Endothelial cell of umbilical vein (primary cell): ENCODE results near the gene USP6. TPM values are rescaled to one million over a fixed set of nuclear protein-coding genes. Genes with fewer than 3 reads are reported as not detected.

Source experiments
- BruUV-seq: library from RNA; stranded (reverse); fragments of 400-500 nt; replicated peaks from 2 replicates; lab custom pipeline; 2021; lab: Mats Ljungman, UMichigan
- CTCF ChIA-PET: fragments of 300-600, 350-600 bp; sonication (Branson Sonifier 250); formaldehyde crosslinking; loops from one replicate; lab custom pipeline; 2021; ENCODE audit warnings: antibody characterized with exemption, inconsistent platforms; lab: Charles Lee
- POLR2A ChIA-PET: fragments of 300-600, 350-600 bp; sonication (Branson Sonifier 250); formaldehyde crosslinking; loops from one replicate; lab custom pipeline; 2021; ENCODE audit warnings: antibody characterized with exemption, inconsistent platforms; lab: Charles Lee
- DNase-seq: peaks from one replicate; pipeline ENCODE4 v3.0.0-alpha.2; 2011; ENCODE audit warnings: low read depth, low spot score
- FAIRE-seq: peaks from 2 replicates; lab custom pipeline; 2011; peaks lifted over from hg19 to GRCh38; lab: Jason Lieb, UNC
- H2AFZ ChIP-seq: 2 replicates; pipeline ENCODE4 v1.6.0; 2012; ENCODE audit warnings: low read depth, low read length, control low read depth, inconsistent platforms
- H3K27ac ChIP-seq: 2 replicates; pipeline ENCODE4 v1.5.1; 2011; ENCODE audit warnings: low read depth, mild to moderate bottlenecking, control low read depth, low read length, moderate library complexity; ENCODE audit not compliant: insufficient read depth
- H3K27me3 ChIP-seq, 2 experiments: 2 replicates each; pipeline versions ENCODE4 v1.6.0 to v1.6.1; 2011; ENCODE audit warnings: low read length in 2 of 2, mixed read lengths in 1 of 2; ENCODE audit not compliant: control insufficient read depth in 2 of 2, insufficient read depth in 2 of 2
- H3K36me3 ChIP-seq, 2 experiments: 2 replicates in 1 of 2; 3 replicates in 1 of 2; pipeline ENCODE4 v1.5.1; 2011; ENCODE audit warnings: low read length in 2 of 2, mild to moderate bottlenecking in 1 of 2, moderate library complexity in 1 of 2; ENCODE audit not compliant: control insufficient read depth in 2 of 2, insufficient read depth in 2 of 2; ENCODE audit errors: extremely low read depth in 1 of 2
- H3K4me1 ChIP-seq: 3 replicates; pipeline ENCODE4 v1.5.1; 2011; ENCODE audit warnings: mild to moderate bottlenecking, low read length; ENCODE audit not compliant: control insufficient read depth, insufficient read depth; ENCODE audit errors: extremely low read depth
- H3K4me2 ChIP-seq: 2 replicates; pipeline ENCODE4 v1.6.1; 2011; ENCODE audit warnings: low read length, control low read depth, mixed read lengths; ENCODE audit not compliant: insufficient read depth
- H3K4me3 ChIP-seq, 3 experiments: fragments of 200-600 bp in 1 of 3; sonication (generic), shearing (Covaris generic) in 1 of 3; replicated peaks in 1 of 3; 2 replicates each; pipeline ENCODE4 v1.5.1; 2011 to 2016; ENCODE audit warnings: control low read depth in 3 of 3, low read length in 3 of 3, mild to moderate bottlenecking in 2 of 3, inconsistent platforms in 1 of 3, low read depth in 1 of 3, moderate library complexity in 1 of 3; ENCODE audit not compliant: insufficient read depth in 1 of 3
- H3K79me2 ChIP-seq: 2 replicates; pipeline ENCODE4 v1.6.0; 2012; ENCODE audit warnings: low read length, inconsistent platforms; ENCODE audit not compliant: control insufficient read depth, insufficient read depth
- H3K9ac ChIP-seq: replicated peaks from 2 replicates; pipeline ENCODE3; 2011; ENCODE audit warnings: low read length, control low read depth; ENCODE audit not compliant: insufficient read depth; ENCODE audit errors: extremely low read depth
- H3K9me1 ChIP-seq: replicated peaks from 3 replicates; pipeline ENCODE4 v1.6.0; 2011; ENCODE audit warnings: mild to moderate bottlenecking, low read length; ENCODE audit not compliant: control insufficient read depth, insufficient read depth; ENCODE audit errors: extremely low read depth
- H3K9me3 ChIP-seq: replicated peaks from 2 replicates; pipeline ENCODE4 v1.5.1; 2012; ENCODE audit warnings: low read length, inconsistent platforms; ENCODE audit not compliant: control insufficient read depth, insufficient read depth
- H4K20me1 ChIP-seq: replicated peaks from 2 replicates; pipeline ENCODE3; 2011; ENCODE audit warnings: mild to moderate bottlenecking, low read length; ENCODE audit not compliant: control insufficient read depth, insufficient read depth; ENCODE audit errors: extremely low read depth
- EZH2 ChIP-seq: IDR thresholded peaks from 2 replicates; pipeline ENCODE4 v1.6.1; 2012; ENCODE audit warnings: borderline replicate concordance, low read depth, mild to moderate bottlenecking, moderate library complexity, low read length, inconsistent platforms; ENCODE audit not compliant: severe bottlenecking
- FOS ChIP-seq: IDR thresholded peaks from 2 replicates; pipeline ENCODE4 v1.6.1; 2011; ENCODE audit warnings: mild to moderate bottlenecking, low read length, moderate library complexity, borderline replicate concordance; ENCODE audit not compliant: insufficient read depth
- GATA2 ChIP-seq: IDR thresholded peaks from 2 replicates; pipeline ENCODE4 v1.7.0; 2011; ENCODE audit warnings: low read depth, mild to moderate bottlenecking, moderate library complexity, mixed read lengths, low read length; ENCODE audit not compliant: insufficient read length, insufficient read depth
- JUN ChIP-seq: IDR thresholded peaks from 2 replicates; pipeline ENCODE4 v1.6.1; 2011; ENCODE audit warnings: borderline replicate concordance, low read depth; ENCODE audit not compliant: insufficient read length, insufficient read depth
- MAX ChIP-seq: IDR thresholded peaks from 2 replicates; pipeline ENCODE4 v1.6.1; 2011; ENCODE audit not compliant: insufficient read depth, insufficient read length
- MYC ChIP-seq: IDR thresholded peaks from one replicate; pipeline ENCODE4 v1.6.1; 2011; ENCODE audit warnings: mild to moderate bottlenecking, low read depth, low read length
- POLR2A ChIP-seq: IDR thresholded peaks from 2 replicates; pipeline ENCODE4 v1.6.1; 2012; ENCODE audit warnings: low read depth, mild to moderate bottlenecking, control low read depth, low read length
- POLR2AphosphoS5 ChIP-seq: IDR thresholded peaks from 2 replicates; pipeline ENCODE4 v1.6.1; 2012; ENCODE audit warnings: low read depth, mild to moderate bottlenecking, control low read depth, low read length, moderate library complexity; ENCODE audit not compliant: insufficient read depth
- dilution Hi-C: fragments of 300-500 bp; cut with MboI; formaldehyde crosslinking; loops from one replicate; pipeline ENCODE4 v1.15.0; 2019; ENCODE audit warnings: low sequenced_read_pairs; ENCODE audit not compliant: extremely low pct_ligation_motif_present
- intact Hi-C: fragments of 100-400 bp; cut with micrococcal nuclease; formaldehyde crosslinking; loops from one replicate; pipeline ENCODE4 v1.10.0; 2022
- polyA plus RNA-seq, 4 experiments: library from polyadenylated mRNA; depleted of rRNA in 3 of 4; stranded (reverse) in 3 of 4; unstranded in 1 of 4; fragments of >200 nt; gene quantifications; 2 replicates each; pipeline versions ENCODE4 v1.2.1 to v1.2.3, GENCODE V29; 2011 to 2012; ENCODE audit warnings: missing spikeins in 1 of 4
- total RNA-seq: library from RNA; stranded (reverse); gene quantifications from 2 replicates; pipeline ENCODE4 v1.2.3, GENCODE V29; 2021
- TF ChIP-seq, protein P1 (sequence below), 2 donors: IDR thresholded peaks; 1 replicate in 1 of 2; 2 replicates in 1 of 2; pipeline ENCODE4 v1.5.1; 2011; ENCODE audit warnings: low read length in 2 of 2, mild to moderate bottlenecking in 2 of 2, moderate library complexity in 2 of 2, control low read depth in 1 of 2, inconsistent platforms in 1 of 2, low read depth in 1 of 2; ENCODE audit not compliant: insufficient read depth in 1 of 2; ENCODE audit errors: extremely low read depth in 1 of 2

Gene USP6
- total and polyA plus RNA-seq, 2 donors (not counting 3 experiments of a cell fraction or from before 2014, with no cell fraction given), result under 0.01 to 0.15 TPM

DNA sequence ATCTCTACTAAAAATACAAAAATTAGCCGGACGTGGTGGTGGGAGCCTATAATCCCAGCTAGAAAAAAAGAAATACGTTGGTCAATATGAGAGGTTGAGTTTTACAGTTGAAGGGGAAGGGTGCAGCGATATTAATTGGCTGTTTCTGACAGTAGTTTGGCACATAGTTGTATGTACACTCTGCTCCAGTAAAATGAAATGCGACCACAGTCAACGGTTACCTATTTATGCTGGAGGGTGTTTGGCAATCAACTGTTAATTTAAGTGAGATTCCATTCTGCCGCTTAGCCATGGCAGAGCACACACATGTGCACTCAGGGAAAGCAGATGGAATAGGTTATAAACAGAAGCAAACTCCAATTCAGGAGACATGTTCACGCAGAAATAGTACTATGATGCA, 85.2 kb downstream of the USP6 start:
- BruUV-seq, result no TSS peak
- FAIRE-seq (no peak), DNase-seq (no peak)
- no peak overlapping the region for H3K4me2 ChIP-seq
- ChIA-PET CTCF (interaction anchor here (0.8 kb wide), 1 partner anchor 107 kb away, joined by 3 read pairs; no protein-coding TSS in a partner anchor), POLR2A (no interaction called here)
- dilution Hi-C loops (no loop called here), intact Hi-C loops (no loop called here)
- H3K9me3 ChIP-seq, result no peaks in the 10 kb centered on the region
- no peaks in the 10 kb centered on the region for H3K9me1 ChIP-seq
- no peaks in the 10 kb centered on the region for H3K4me1 ChIP-seq
- H3K9ac ChIP-seq, result no peak overlapping the region
- no peaks in the 10 kb centered on the region for H4K20me1 ChIP-seq
- TF ChIP-seq, protein P1, sequence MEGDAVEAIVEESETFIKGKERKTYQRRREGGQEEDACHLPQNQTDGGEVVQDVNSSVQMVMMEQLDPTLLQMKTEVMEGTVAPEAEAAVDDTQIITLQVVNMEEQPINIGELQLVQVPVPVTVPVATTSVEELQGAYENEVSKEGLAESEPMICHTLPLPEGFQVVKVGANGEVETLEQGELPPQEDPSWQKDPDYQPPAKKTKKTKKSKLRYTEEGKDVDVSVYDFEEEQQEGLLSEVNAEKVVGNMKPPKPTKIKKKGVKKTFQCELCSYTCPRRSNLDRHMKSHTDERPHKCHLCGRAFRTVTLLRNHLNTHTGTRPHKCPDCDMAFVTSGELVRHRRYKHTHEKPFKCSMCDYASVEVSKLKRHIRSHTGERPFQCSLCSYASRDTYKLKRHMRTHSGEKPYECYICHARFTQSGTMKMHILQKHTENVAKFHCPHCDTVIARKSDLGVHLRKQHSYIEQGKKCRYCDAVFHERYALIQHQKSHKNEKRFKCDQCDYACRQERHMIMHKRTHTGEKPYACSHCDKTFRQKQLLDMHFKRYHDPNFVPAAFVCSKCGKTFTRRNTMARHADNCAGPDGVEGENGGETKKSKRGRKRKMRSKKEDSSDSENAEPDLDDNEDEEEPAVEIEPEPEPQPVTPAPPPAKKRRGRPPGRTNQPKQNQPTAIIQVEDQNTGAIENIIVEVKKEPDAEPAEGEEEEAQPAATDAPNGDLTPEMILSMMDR (IDR thresholded peaks at IDR 0.05; ENCODE audit: extremely low read depth in 1 of 2, insufficient read depth in 1 of 2, low read depth in 1 of 2, low read length in 2 of 2), result no peak
- no peak for TF ChIP-seq EZH2
- TF ChIP-seq MYC, result no peak
- no peak for TF ChIP-seq GATA2
- TF ChIP-seq POLR2AphosphoS5, result no peak
- no peak for TF ChIP-seq FOS
- no peak for TF ChIP-seq POLR2A
- no peak for TF ChIP-seq MAX
- TF ChIP-seq JUN, result no peak
- no peak overlapping the region for H2AFZ ChIP-seq
- no peaks in the 10 kb centered on the region for H3K79me2 ChIP-seq
- no peak overlapping the region for H3K27ac ChIP-seq
- H3K4me3 ChIP-seq, result no peak overlapping the region
- no peaks in the 10 kb centered on the region for H3K36me3 ChIP-seq
- no peaks in the 10 kb centered on the region for H3K27me3 ChIP-seq
